Anterior cingulate cortex (tissue), 58 donors: ENCODE results near the gene RPH3AL.

Experiments used
- DNase-seq, 58 donors: peaks; one replicate each; lab custom pipeline; 2025; lab: John Stamatoyannopoulos, UW

Gene RPH3AL

DNA sequence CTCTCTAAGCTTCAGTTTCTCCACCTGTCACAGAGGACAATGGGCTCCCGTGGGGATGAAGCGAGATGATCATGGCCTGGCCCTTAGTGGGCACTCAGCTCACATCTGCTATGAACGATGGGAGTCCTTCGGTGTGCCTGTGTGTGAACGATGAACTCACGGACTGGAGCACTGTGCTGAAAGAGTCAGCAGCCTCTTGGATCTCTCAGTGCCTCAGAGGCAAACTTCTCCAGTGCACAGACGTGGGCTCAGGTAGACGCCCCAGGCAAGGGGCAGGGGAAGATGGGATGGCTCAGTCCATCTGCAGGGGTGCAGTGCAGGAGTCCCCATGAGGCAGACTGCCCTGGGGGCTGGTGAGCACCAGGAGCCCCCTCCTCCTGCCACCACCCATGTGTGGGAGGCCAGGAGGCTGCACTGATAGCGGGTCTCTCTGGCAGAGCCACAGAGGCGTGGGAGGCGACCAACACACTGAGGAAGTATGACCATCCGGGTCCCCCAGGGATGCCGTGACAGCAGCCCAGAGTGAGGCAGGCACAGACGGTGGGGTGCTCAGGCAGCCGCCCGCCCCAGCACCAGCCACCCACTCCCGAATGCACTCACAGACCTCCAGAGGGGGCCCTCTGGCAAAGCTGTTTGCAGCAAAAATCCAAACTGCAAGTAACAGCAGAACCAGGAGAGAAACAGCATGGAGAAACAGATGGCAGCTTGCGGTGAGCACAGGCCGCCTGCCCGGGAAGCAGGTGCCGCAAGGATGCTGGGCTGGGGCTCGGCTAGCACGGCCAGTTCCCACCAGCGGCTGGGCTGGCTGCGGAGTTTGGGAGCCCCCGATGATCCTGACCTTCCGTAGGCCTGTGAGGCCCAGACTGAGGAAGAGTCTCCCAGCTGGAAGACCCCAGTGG lies 82.7 kb downstream of the RPH3AL start:
- DNase-seq, result peak in 21 of 58 donors; percentile 5 to 64 (median 35)

DNA sequence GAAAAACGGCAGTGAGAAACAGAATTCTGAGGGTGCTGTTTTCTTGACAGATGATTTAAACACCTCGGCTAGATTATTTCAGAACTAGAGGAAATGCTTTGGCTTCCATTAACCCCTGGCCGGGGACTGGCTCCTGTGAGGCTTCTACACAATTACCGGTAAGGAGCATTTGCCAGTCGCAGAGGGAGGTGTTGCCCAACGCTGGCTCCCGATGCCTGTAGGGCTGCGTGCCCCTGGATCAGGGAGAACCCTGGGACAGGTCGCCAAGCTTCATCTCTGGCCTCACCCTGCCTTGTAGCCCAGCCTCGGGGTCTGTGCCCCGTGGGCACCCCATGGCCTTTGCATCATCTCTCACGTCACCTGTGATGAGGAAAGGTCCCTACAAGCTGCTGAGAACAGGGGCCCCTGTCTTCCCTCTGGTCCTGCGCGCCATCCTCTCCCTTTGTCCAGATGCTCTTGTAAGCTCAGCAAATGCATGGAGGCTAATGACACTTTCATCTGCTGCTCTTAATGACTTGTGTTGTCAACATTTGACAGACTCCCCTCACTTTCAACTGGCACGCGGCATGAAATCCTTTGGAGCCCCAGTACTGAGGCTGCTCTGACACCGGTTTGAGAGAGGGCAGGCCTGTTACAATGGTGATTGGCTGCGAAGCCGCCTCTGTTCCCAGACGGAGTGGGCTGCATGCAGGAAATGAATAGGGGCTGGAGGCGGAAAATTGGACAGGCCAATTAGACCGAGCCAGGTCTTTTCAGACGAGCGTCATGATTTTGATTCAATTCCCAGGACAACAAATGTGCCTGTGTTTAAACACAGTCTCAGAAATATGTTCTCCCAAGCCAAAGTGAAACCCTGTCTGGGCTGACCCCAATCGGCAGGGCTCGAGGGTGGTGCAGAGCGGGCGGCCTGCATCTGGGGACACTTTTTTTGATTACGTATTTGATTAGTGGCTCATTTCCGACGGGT lies 85.6 kb downstream of the RPH3AL start:
- peak in 48 of 58 donors; percentile 3 to 81 (median 46) for DNase-seq

DNA sequence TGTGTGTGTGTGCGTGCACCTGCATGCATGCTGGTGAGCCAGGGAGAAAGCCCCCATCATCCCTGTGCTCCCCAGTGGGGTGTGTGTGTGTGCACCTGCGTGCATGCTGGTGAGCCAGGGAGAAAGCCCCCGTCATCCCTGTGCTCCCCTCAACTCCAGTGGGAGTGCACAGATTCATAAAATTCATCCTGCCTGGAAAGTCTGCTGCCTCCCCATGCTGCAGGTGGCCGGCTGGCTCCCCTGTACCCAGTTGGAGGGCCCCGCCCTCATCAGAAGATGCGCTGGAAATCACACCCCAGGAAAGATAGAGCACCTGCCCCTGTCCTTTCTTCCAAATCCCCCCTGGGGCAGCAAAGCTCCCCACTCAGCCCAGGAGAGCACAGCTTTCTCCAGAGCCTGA lies 86.4 kb downstream of the RPH3AL start:
- no peak for DNase-seq

DNA sequence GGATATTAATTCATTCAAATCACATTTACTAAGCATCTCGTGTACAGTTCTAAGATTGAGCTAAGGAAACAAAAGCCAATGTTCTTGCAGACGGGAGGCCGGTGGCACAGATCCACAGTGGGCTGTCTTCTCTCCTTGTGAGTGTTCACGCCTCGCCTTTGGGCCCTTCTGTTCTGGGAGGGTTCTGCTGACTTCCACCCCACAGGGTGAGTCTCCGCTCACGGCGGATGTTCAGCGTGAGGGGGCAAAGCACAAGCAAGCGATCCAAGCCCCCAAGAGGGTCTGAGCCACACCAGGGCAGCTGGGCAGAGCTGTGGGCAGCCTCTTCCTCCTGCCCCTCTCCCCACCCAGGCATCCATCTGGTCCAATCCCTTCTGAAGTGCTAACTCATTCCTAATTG lies 86.9 kb downstream of the RPH3AL start:
- peak in 3 of 58 donors; percentile 2 to 4 (median 3) for DNase-seq

DNA sequence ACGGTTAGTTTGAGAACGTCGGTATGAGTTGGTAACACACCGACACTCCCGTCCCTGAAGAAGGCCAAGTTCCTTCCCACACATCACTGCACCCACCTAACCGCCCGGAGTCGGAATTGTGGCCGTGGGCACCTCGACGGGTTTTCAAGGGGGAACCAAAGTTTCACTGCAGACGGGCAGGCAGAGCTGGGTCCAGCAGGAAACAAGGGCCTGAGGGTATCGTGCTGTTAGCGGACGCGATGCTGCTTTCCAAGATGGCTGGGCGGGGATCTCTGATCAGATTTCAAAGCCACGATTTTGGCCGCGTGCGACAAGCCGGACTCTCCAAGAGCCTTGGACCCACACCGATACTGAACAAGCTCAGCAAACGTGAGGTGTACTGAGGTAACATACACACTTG lies 88.8 kb downstream of the RPH3AL start:
- DNase-seq, result no peak

DNA sequence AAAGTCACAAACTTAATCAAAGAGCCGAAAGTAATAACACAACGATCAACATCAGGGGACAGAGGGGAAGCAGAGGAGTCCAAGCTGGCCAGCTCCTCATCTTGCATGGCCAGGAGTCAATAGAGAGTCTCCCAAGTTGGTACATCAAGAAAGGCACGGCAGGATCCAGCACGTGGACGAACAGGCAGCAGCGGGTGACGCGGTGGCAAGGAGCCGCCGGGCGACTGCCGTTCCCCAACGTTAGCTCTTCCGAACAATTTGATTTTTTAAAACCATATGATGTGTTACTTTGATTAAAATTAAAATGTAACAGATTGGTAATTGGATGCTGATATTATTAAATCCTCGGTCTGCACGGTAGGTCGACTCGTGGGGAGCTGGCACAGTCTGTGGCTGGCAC lies 89.3 kb downstream of the RPH3AL start:
- no peak for DNase-seq

DNA sequence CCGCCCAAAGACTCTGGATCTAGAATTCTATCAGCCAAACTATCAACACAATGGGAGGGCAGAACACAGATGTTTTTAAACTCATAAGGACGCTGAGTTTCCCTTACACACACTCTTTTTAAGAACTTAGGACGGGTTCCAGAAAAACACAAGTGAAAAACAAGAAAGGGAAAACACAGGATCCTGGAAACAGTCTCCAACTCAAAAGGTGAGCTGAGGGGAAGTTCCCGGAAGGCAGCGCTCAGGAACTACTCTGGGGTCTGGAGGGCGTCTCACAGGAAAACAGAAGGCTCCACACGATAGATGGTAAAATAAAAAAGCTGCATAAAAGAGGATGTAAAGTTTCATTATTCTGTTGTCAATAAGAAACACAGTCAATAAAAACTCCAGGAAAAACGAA lies 91.0 kb downstream of the RPH3AL start:
- DNase-seq, result no peak

DNA sequence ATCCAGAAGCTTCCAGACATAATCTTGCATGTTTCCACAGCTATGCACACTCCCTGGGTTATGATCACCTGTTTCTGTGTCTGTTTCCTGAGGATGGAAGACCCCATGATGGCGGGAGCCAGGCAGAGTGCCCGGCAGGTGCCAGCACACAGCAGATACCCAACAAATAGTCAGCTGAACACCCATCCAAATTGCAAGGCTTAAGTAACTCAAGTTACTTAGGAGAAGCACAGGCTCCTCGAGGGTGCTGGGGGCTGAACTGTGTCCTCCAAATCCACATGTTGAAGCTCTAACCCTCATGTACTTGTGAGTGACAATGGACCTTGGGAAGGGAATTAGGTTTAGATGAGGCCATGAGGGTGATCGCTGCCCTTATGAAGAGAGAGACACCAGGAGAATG lies 91.7 kb downstream of the RPH3AL start:
- no peak for DNase-seq

DNA sequence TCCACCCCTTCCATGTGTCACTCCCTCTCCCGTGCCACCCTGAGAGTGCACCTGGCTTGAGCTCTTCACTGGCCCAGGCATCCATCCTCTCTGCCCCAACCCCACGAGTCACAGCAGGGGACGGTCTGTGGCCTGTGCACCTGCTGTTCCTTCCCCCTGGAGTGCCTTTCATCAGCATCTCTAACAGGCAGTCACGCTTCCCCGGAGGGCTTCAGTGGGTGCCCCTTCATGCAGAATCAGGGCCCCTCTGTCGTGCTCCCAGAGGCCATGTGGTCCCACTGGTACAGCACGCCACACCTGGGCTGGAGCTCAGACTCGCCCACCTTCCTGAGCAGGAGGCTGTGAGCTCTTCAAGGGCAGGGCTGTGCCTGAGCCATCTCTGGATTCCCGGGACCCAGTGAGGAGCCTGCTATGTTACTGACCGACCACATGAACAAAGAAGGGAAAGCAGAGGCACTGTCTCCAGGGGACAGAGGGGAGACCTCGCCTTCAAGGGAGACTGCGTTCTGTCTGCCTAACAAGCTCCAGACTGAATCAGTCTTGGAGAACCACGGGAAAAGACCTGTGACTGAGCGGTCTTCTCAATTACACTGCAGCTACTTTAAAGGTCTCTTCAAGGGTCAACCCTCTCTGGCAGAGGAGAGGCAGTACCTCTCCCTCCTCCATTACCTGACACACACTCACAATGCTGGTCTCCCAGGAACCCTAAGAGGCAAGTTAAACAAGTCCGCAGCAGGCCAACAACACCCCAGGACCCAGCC lies 92.4 kb downstream of the RPH3AL start:
- DNase-seq, result no peak

DNA sequence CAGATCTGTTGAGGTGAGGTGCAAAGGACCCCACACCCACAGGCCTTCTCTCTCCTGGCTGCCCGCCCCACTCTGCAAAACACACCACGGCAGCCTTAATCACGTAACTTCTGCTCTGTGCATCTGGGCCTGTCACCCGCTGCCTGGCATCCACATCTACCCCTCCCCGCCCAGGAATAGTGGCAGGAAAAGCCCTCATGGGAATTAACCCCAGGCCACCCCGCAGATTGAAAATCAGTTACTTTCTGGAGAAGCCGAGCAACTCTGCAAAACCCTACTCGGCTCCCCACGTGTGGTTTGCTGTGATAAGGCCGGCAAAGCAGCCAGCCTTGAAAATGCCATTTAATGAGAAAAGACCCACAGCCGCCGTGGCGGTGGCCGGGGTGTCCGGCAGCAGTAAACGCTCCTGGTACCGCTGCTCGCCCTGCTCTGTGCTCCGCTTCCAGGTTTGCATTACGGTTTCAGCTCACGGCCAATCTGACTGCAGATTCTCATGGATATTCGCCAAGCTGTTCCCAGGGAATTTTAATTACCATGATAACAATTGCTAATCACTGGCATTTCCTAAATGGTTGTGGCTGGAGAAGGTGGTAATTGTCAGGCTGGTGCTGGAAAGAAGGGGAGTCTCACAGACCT lies 93.1 kb downstream of the RPH3AL start:
- no peak for DNase-seq

DNA sequence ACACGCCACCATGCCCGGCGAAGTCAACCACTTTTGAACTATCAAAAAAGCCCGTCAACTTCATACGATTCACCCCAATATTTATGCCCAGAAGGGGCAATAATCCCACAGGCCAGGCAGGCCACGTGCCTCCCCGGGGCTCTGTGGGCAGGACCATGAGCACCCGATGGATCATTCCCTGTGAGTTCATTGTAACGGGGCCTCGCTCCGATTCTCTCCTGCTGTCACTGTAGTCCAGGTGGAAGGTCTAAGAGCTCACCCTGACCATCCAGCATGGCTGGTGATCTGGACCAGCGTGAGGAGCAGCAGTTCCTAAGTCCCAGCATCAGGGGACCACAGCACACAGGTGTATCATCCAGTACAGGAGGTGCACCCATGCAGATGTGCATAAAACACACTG lies 93.7 kb downstream of the RPH3AL start:
- DNase-seq, result no peak

DNA sequence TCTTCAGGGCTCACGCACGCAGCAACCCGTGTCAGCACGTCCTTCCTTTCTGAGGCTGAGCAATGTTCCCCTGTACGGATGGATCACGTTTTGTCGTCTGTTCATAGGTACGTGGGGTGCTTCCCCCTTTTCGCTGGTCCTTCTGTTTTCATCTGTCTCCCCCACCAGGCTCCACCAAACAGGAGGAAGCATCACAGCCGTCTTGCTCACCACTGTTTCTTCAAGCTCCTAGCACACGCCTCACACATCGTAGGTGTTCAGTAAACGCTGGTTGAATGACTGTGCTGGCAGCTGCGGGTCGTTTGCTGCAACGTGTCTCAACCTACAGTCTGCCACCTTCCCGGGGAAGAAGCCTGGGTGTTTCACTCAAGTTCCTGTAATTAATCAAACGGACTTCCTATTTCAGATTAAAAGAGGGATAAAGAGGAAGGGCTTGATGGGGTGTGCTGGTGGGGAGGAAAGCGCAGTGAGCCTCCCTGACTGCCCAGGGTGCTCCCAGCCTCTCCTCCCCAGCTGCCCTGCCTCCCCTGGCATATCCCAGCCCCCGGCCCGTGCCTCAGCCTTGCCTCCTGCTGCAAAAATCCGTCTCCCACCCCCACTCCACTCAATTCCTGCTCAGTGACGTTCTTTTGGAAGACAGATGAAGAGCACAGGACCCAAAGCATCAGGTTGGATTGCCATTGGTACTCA lies 94.4 kb downstream of the RPH3AL start:
- peak in 1 of 58 donors; percentile 17 for DNase-seq

DNA sequence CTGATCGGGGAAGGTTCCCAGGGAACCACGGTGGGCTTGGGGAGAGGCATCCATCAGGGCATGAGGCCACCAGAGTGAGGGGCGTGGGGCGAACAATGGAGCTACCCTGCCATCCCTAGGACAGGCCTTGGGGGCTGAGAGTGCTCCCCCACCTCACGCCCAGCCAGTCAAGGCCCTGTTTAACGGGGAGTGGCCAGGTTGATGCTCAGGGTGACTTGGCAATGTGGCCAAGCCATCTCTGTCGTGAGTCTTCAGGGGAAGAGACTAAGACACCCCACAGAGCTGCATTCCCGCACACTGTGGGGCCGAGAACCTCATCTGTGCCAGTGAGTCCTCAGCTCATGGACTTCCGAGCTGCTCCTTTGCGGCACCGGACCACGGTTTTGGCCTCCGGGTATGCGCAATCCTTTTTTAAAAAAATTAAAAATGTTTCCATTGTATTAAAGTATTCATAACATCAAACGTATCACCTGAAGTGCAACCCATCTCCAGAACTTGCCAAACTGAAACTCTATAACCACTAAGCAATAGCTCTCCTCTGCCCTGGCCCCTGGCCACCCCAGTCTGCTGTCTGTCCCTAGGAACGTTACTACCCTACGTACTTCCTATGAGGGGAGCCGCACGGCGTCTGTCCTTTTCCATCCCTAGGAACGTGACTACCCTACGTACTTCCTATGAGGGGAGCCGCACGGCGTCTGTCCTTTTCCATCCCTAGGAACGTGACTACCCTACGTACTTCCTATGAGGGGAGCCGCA lies 99.3 kb downstream of the RPH3AL start:
- DNase-seq, result no peak

DNA sequence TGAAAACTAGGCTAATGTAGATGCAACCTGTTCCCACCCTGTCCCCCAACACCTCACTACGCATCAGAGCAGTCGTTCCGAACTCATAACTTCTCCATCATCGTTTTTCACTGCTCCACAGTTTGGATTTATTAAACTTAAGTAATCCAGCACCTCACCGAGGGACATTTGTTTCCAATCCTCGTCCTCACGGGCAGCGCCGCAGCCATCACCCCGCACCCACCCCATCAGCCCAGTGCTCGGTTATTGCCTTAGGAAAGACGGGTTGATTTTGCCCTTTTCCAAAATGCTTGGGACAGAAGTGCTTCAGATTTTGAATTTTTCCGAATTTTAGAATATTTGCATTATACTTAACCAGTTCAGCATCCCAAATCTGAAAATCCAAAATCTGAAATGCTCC lies 100.2 kb downstream of the RPH3AL start:
- DNase-seq, result no peak

DNA sequence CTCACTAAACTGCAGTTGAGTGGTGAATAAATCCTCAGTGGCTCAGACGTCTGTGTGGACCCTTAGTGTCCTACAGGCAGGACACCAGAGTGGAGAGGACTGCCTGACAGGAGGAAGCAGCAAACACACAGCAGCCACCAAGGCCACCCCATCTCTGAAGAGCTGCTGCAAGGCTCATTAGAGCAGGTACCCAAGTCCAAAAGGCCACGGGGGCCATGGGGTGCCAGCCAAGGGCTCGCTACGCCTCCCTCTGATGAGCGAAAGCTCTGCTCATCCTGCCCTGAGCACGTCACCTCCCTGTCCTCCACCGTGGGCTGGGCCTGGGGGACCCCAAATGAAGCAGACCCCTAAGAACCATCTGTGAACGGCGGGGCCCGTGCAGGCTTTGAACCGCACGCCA lies 101.1 kb downstream of the RPH3AL start:
- no peak for DNase-seq

DNA sequence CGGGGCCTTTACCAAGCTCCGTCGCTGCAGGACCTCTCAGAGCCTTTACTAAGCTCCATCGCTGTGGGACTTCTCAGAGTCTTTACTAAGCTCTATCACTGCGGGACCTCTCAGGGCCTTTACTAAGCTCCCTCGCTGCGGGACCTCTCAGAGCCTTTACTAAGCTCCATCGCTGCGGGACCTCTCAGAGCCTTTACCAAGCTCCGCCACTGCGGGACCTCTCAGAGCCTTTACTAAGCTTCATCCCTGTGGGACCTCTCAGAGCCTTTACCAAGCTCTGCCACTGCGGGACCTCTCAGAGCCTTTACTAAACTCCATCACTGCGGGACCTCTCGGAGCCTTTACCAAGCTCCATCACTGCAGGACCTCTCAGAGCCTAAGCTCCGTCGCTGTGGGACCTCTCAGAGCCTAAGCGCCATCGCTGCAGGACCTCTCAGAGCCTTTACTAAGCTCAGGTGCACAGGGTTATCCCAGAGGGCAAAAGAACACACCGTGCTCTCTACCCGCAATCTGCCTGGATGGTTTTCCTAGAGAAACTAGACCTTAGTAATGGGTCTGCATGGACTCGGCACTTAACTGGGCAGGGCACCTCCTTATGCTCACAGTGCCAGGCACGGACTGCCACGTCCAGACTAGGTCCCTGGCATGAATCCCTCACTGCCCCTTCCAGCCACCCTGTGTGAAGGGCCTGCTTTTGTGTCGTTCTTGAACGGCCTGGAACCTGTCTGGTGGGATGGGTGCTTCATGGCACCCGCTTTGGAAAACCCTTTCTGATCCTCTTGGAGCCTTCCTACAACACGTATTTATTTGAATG lies 101.9 kb downstream of the RPH3AL start:
- DNase-seq, result no peak

DNA sequence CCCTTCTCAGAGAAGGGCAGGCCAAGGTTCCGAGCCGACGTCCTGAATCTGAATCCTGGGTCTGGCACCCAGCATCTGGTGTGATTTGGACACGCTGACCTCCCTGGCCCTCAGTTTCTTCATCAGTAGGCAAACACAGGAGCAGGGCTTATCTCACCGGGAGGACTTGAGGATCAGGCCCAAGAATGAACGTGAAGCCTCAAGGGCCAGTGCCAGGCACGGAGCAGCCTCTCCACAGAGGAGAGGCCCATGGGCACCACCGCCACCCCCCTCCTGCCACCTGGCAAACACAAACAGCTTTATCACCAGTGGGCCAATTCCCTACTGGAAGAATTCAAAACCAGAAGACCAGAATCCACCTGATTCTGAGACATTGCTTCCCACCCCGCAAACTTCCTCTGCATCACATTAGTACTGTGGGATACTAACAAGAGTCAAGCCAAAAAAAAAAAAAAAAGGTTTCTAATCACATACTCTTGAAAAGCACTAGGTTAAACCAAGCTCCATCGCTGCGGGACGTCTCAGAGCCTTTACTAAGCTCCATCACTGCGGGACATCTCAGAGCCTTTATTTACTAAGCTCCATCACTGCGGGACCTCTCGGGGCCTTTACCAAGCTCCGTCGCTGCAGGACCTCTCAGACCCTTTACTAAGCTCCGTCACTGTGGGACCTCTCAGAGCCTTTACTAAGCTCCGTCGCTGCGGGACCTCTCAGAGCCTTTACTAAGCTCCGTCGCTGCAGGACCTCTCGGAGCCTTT lies 103.2 kb downstream of the RPH3AL start:
- DNase-seq, result no peak
